PC-3 (cell line): Measurements from ENCODE around the gene MEF2C. TPM values are rescaled to one million over a fixed set of nuclear protein-coding genes. Genes with fewer than 3 reads are reported as not detected.
A peak's percentile ranks its signal among the peaks of the same experiment; 100 is the strongest.

Experiments used
- ATAC-seq: fragments of 200-7000 bp; cut with Tn5 transposase; 2 replicates; pipeline ENCODE4 v1.9.1; 2020; ENCODE audit warnings: mild to moderate bottlenecking, moderate library complexity
- BruUV-seq: library from RNA; stranded (reverse); fragments of 400-500 nt; replicated peaks from 2 replicates; lab custom pipeline; 2021; lab: Mats Ljungman, UMichigan
- CTCF ChIA-PET: fragments of 300-600 bp; sonication (Branson Sonifier 250); formaldehyde crosslinking; loops from one replicate; lab custom pipeline; 2022; ENCODE audit warnings: antibody characterized with exemption; lab: Charles Lee
- POLR2A ChIA-PET: fragments of 300-600 bp; sonication (Branson Sonifier 250); formaldehyde crosslinking; loops from one replicate; lab custom pipeline; 2022; ENCODE audit warnings: antibody characterized with exemption; ENCODE audit not compliant: unreplicated experiment; lab: Charles Lee
- DNase-seq: peaks from one replicate; pipeline ENCODE4 v3.0.0-alpha.2; 2015
- H2AFZ ChIP-seq: fragments of 300-600 bp; sonication (generic); 2 replicates; pipeline ENCODE4 v1.6.0; 2016; ENCODE audit warnings: antibody characterized with exemption, low read length
- H3F3A ChIP-seq: fragments of 300-600 bp; sonication (generic); one replicate; pipeline ENCODE4 v1.6.0; 2017; ENCODE audit warnings: antibody characterized with exemption, low read length, control low read depth, mild to moderate bottlenecking; ENCODE audit not compliant: unreplicated experiment
- H3K27ac ChIP-seq: fragments of 300-600 bp; sonication (generic); 2 replicates; pipeline ENCODE4 v1.5.1; 2016; ENCODE audit warnings: mild to moderate bottlenecking, low read length
- H3K27me3 ChIP-seq: fragments of 300-600 bp; sonication (generic); 2 replicates; pipeline ENCODE4 v1.6.1; 2016; ENCODE audit warnings: low read length, mixed read lengths
- H3K36me3 ChIP-seq: fragments of 300-600 bp; sonication (generic); 2 replicates; pipeline ENCODE4 v1.6.1; 2016; ENCODE audit warnings: low read depth, mixed run types, low read length, mixed read lengths
- H3K4me1 ChIP-seq: fragments of 300-600 bp; sonication (generic); 2 replicates; pipeline ENCODE4 v1.5.1; 2016; ENCODE audit warnings: low read length; ENCODE audit not compliant: insufficient read depth
- H3K4me2 ChIP-seq: fragments of 300-600 bp; sonication (generic); 2 replicates; pipeline ENCODE4 v1.6.0; 2016; ENCODE audit warnings: low read length
- H3K4me3 ChIP-seq: fragments of 300-600 bp; sonication (generic); 2 replicates; pipeline ENCODE4 v1.5.1; 2016; ENCODE audit warnings: mild to moderate bottlenecking, low read length, mixed read lengths
- H3K79me2 ChIP-seq: fragments of 300-600 bp; sonication (generic); 2 replicates; pipeline ENCODE4 v1.6.1; 2017; ENCODE audit warnings: low read length, mixed read lengths
- H3K9ac ChIP-seq: fragments of 300-600 bp; sonication (generic); 2 replicates; pipeline ENCODE4 v1.6.0; 2016; ENCODE audit warnings: mild to moderate bottlenecking, low read length
- H3K9me2 ChIP-seq: fragments of 300-600 bp; sonication (generic); replicated peaks from 2 replicates; pipeline ENCODE4 v1.6.1; 2016; ENCODE audit warnings: mixed run types, low read length, mixed read lengths
- H3K9me3 ChIP-seq: fragments of 300-600 bp; sonication (generic); 2 replicates; pipeline ENCODE4 v1.6.1; 2016; ENCODE audit warnings: low read length, mixed read lengths
- H4K20me1 ChIP-seq: fragments of 300-600 bp; sonication (generic); 2 replicates; pipeline ENCODE4 v1.6.1; 2016; ENCODE audit warnings: low read length, mixed read lengths
- EZH2 ChIP-seq: fragments of 300-600 bp; sonication (generic); IDR thresholded peaks from one replicate; pipeline ENCODE4 v1.6.1; 2017; ENCODE audit warnings: antibody characterized with exemption, mild to moderate bottlenecking, low read length; ENCODE audit not compliant: unreplicated experiment
- EZH2phosphoT487 ChIP-seq: fragments of 300-600 bp; sonication (generic); IDR thresholded peaks from 2 replicates; pipeline ENCODE4 v1.6.1; 2018; ENCODE audit warnings: mild to moderate bottlenecking, antibody characterized with exemption, low read length, borderline replicate concordance
- intact Hi-C: fragments of 100-400 bp; cut with micrococcal nuclease; formaldehyde crosslinking; loops from 2 replicates; pipeline ENCODE4 v1.9.0; 2023
- total RNA-seq: library from RNA; depleted of rRNA; stranded (reverse); fragments of >200 nt; gene quantifications from 2 replicates; pipeline ENCODE4 v1.2.3, GENCODE V29; 2014
- TF ChIP-seq, protein P1 (sequence below): fragments of 300-600 bp; sonication (generic); conservative IDR thresholded peaks from 2 replicates; pipeline ENCODE4 v1.5.1; 2017; ENCODE audit warnings: antibody characterized with exemption, low read depth, mild to moderate bottlenecking, low read length

Gene MEF2C
- total RNA-seq, 1 experiment from 2014 or later: 8.0 TPM

- Histone ChIP-seq H3K36me3 (no peaks in the 10 kb centered on the region), H2AFZ (no peak overlapping the region), H3K9me3 (no peaks in the 10 kb centered on the region), H3K27me3 (no peaks in the 10 kb centered on the region), H4K20me1 (no peaks in the 10 kb centered on the region), H3K4me3 (no peak overlapping the region), H3K9ac (no peak overlapping the region), H3F3A (no peaks in the 10 kb centered on the region), H3K79me2 (no peaks in the 10 kb centered on the region), H3K4me1 (peaks cover 32% of the 10 kb centered on the region), H3K27ac (no peak overlapping the region), H3K9me2 (no peaks in the 10 kb centered on the region), H3K4me2 (no peak overlapping the region)
- BruUV-seq: no TSS peak
- no peak for ATAC-seq
- TF ChIP-seq EZH2: no peak
- TF ChIP-seq EZH2phosphoT487: no peak
- TF ChIP-seq, protein P1, sequence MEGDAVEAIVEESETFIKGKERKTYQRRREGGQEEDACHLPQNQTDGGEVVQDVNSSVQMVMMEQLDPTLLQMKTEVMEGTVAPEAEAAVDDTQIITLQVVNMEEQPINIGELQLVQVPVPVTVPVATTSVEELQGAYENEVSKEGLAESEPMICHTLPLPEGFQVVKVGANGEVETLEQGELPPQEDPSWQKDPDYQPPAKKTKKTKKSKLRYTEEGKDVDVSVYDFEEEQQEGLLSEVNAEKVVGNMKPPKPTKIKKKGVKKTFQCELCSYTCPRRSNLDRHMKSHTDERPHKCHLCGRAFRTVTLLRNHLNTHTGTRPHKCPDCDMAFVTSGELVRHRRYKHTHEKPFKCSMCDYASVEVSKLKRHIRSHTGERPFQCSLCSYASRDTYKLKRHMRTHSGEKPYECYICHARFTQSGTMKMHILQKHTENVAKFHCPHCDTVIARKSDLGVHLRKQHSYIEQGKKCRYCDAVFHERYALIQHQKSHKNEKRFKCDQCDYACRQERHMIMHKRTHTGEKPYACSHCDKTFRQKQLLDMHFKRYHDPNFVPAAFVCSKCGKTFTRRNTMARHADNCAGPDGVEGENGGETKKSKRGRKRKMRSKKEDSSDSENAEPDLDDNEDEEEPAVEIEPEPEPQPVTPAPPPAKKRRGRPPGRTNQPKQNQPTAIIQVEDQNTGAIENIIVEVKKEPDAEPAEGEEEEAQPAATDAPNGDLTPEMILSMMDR: no peak
- ChIA-PET CTCF (no interaction called here), POLR2A (no interaction called here)
- intact Hi-C loops: no loop called here
- no peak for DNase-seq
These were observed 110.2 kb downstream of the MEF2C start for GRCh38 chr5:88772831-88773230.

GRCh38 chr5:88772047-88772446 is 110.9 kb downstream of the MEF2C start:
- no TSS peak for BruUV-seq
- intact Hi-C loops: no loop called here
- Histone ChIP-seq H2AFZ (no peak overlapping the region), H3K4me2 (no peak overlapping the region), H3K4me3 (no peak overlapping the region), H3K9ac (no peak overlapping the region), H4K20me1 (no peaks in the 10 kb centered on the region), H3F3A (no peaks in the 10 kb centered on the region), H3K9me2 (no peaks in the 10 kb centered on the region), H3K36me3 (no peaks in the 10 kb centered on the region), H3K27ac (no peak overlapping the region), H3K4me1 (peaks cover 32% of the 10 kb centered on the region), H3K9me3 (no peaks in the 10 kb centered on the region), H3K79me2 (no peaks in the 10 kb centered on the region), H3K27me3 (no peaks in the 10 kb centered on the region)
- TF ChIP-seq EZH2: no peak
- TF ChIP-seq, protein P1: no peak
- no peak for TF ChIP-seq EZH2phosphoT487
- no peak for ATAC-seq
- ChIA-PET CTCF (no interaction called here), POLR2A (interaction anchor here (0.7 kb wide), 1 partner anchor 978 kb away, joined by 3 read pairs; no protein-coding TSS in a partner anchor)
- peak; percentile 13 for DNase-seq
